Rectal smooth muscle tissue (tissue), 1 donor: ENCODE results near the gene PCDHGA3.

Experiments
- H3K27ac ChIP-seq: one replicate; pipeline ENCODE4 v1.7.0; 2013; ENCODE audit warnings: low read depth, low read length, inconsistent platforms
- H3K27me3 ChIP-seq: one replicate; pipeline ENCODE4 v1.7.0; 2013; ENCODE audit warnings: low read length; ENCODE audit not compliant: control insufficient read depth, insufficient read depth
- H3K36me3 ChIP-seq: one replicate; pipeline ENCODE4 v1.7.0; 2013; ENCODE audit warnings: low read length; ENCODE audit not compliant: control insufficient read depth, insufficient read depth
- H3K4me1 ChIP-seq: one replicate; pipeline ENCODE4 v1.7.0; 2013; ENCODE audit warnings: low read length; ENCODE audit not compliant: control insufficient read depth, insufficient read depth
- H3K4me3 ChIP-seq: one replicate; pipeline ENCODE4 v1.7.0; 2013; ENCODE audit warnings: low read length
- H3K9ac ChIP-seq: one replicate; pipeline ENCODE4 v1.7.0; 2013; ENCODE audit warnings: low read length

Gene PCDHGA3

GRCh38 chr5:141355641-141356040 is 12.0 kb downstream of the PCDHGA3 start:
- no peak overlapping the region for H3K9ac ChIP-seq
- H3K4me1 ChIP-seq: no peaks in the 10 kb centered on the region
- H3K27ac ChIP-seq: no peak overlapping the region
- H3K4me3 ChIP-seq: peak overlapping the region; percentile 29
- H3K36me3 ChIP-seq: no peaks in the 10 kb centered on the region
- no peaks in the 10 kb centered on the region for H3K27me3 ChIP-seq

GRCh38 chr5:141356133-141356532 is 12.5 kb downstream of the PCDHGA3 start:
- Histone ChIP-seq H3K27me3 (no peaks in the 10 kb centered on the region), H3K27ac (no peak overlapping the region), H3K36me3 (no peaks in the 10 kb centered on the region), H3K4me1 (no peaks in the 10 kb centered on the region), H3K9ac (no peak overlapping the region), H3K4me3 (no peak overlapping the region)

DNA sequence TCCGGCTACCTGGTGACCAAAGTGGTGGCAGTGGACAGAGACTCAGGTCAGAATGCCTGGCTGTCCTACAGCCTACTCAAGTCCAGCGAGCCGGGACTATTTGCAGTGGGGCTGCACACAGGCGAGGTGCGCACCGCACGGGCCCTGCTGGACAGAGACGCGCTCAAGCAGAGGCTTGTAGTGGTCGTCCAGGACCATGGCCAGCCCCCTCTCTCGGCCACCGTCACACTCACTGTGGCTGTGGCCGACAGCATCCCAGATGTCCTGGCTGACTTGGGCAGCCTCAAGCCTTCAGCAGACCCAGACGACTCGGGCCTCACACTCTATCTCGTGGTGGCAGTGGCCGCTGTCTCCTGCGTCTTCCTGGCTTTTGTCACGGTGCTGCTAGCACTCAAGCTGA is 13.3 kb downstream of the PCDHGA3 start:
- H3K4me1 ChIP-seq: no peaks in the 10 kb centered on the region
- no peaks in the 10 kb centered on the region for H3K27me3 ChIP-seq
- H3K9ac ChIP-seq: no peak overlapping the region
- H3K27ac ChIP-seq: no peak overlapping the region
- H3K4me3 ChIP-seq: no peak overlapping the region
- H3K36me3 ChIP-seq: no peaks in the 10 kb centered on the region

GRCh38 chr5:141359790-141360426 is 16.3 kb downstream of the PCDHGA3 start, which contains the start of gene PCDHGB2:
PCDHGB2 (plus strand) TSS chr5:141359994; CDS start chr5:141360136, 142 bp downstream.
- Histone ChIP-seq H3K27me3 (no peaks in the 10 kb centered on the region), H3K4me3 (peak within 1 kb of the TSS; percentile 60), H3K9ac (no peak within 1 kb of the TSS)

DNA sequence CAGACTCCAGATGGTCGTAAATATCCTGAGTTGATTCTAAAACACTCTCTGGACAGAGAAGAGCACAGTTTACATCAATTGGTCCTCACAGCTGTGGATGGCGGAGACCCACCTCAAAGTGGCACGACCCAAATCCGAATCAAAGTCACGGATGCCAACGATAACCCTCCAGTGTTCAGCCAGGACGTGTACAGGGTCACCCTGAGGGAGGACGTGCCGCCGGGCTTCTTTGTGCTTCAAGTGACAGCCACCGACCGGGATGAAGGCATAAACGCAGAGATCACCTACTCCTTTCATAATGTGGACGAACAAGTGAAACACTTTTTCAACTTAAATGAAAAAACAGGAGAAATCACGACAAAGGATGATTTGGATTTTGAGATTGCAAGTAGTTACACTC is 17.1 kb downstream of the PCDHGA3 start:
- H3K4me3 ChIP-seq: no peak overlapping the region
- no peak overlapping the region for H3K27ac ChIP-seq
- H3K27me3 ChIP-seq: no peaks in the 10 kb centered on the region
- no peak overlapping the region for H3K9ac ChIP-seq
- no peaks in the 10 kb centered on the region for H3K36me3 ChIP-seq
- H3K4me1 ChIP-seq: no peaks in the 10 kb centered on the region

More at GRCh38 chr5:141359790-141360426, 16.3 kb downstream of the PCDHGA3 start, which contains the start of gene PCDHGB2:
- Histone ChIP-seq H3K4me1 (no peaks in the 10 kb centered on the region), H3K36me3 (no peaks in the 10 kb centered on the region), H3K27ac (no peak within 1 kb of the TSS)

- Histone ChIP-seq H3K4me1 (no peaks in the 10 kb centered on the region), H3K36me3 (no peaks in the 10 kb centered on the region), H3K27ac (no peak overlapping the region), H3K9ac (no peak overlapping the region), H3K4me3 (no peak overlapping the region), H3K27me3 (no peaks in the 10 kb centered on the region)
Observed at GRCh38 chr5:141362719-141363118, 19.1 kb downstream of the PCDHGA3 start.

DNA sequence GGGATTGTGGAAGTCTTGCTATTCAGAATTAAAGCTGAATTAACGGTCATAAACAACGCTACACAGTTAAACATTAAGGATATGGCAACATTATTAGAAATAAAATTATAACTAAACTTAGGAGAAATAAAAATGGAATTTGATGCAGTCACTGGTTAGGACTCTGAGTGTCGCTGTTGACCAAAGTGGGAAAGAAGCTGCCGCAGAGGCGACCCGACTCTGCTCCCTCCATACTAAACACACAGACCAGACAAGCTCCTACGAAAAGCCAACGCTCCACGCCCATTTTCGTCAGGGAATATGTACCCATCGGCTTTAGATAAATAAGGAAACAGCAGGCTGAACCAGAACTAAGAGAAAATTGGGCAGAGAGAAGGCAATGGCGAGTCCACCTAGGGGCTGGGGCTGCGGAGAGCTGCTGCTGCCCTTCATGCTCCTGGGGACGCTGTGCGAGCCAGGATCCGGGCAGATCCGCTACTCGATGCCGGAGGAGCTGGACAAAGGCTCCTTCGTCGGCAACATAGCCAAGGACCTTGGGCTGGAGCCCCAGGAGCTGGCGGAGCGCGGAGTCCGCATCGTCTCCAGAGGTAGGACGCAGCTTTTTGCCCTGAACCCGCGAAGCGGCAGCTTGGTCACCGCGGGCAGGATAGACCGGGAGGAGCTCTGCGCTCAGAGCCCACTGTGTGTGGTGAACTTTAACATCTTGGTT is 20.5 kb downstream of the PCDHGA3 start, which contains the start of gene PCDHGA5:
Gene PCDHGA5, plus strand, starts transcription at position 211 of the 709 bp plus-strand sequence. Its CDS starts 169 bp downstream, at position 380.
- no peak within 1 kb of the TSS for H3K4me3 ChIP-seq
- no peaks in the 10 kb centered on the region for H3K27me3 ChIP-seq
- no peak within 1 kb of the TSS for H3K9ac ChIP-seq
- H3K4me1 ChIP-seq: no peaks in the 10 kb centered on the region
- no peaks in the 10 kb centered on the region for H3K36me3 ChIP-seq
- H3K27ac ChIP-seq: no peak within 1 kb of the TSS

DNA sequence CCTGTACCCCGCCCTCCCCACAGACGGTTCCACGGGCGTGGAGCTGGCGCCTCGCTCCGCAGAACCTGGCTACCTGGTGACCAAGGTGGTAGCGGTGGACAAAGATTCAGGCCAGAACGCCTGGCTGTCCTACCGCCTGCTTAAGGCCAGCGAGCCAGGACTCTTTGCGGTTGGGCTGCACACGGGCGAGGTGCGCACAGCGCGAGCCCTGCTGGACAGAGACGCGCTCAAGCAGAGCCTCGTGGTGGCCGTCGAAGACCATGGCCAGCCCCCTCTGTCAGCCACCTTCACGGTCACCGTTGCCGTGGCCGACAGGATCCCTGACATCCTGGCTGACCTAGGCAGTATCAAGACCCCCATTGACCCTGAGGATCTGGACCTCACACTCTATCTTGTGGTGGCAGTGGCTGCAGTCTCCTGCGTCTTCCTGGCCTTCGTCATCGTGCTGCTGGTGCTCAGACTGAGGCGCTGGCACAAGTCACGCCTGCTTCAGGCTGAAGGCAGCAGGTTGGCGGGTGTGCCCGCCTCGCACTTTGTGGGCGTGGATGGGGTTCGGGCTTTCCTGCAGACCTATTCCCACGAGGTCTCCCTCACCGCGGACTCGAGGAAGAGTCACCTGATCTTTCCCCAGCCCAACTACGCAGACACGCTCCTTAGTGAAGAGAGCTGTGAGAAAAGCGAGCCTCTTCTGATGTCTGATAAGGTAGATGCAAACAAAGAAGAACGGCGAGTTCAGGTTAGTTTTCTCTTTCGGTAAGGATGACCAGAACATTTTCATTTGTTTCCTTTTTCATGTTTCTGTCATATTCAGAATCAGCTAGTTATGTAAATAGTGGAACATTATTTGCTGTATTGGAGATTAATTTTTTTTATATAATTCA is 22.6 kb downstream of the PCDHGA3 start:
- no peak overlapping the region for H3K9ac ChIP-seq
- H3K4me1 ChIP-seq: no peaks in the 10 kb centered on the region
- H3K4me3 ChIP-seq: peak overlapping the region; percentile 44
- no peaks in the 10 kb centered on the region for H3K36me3 ChIP-seq
- H3K27me3 ChIP-seq: no peaks in the 10 kb centered on the region
- H3K27ac ChIP-seq: no peak overlapping the region

DNA sequence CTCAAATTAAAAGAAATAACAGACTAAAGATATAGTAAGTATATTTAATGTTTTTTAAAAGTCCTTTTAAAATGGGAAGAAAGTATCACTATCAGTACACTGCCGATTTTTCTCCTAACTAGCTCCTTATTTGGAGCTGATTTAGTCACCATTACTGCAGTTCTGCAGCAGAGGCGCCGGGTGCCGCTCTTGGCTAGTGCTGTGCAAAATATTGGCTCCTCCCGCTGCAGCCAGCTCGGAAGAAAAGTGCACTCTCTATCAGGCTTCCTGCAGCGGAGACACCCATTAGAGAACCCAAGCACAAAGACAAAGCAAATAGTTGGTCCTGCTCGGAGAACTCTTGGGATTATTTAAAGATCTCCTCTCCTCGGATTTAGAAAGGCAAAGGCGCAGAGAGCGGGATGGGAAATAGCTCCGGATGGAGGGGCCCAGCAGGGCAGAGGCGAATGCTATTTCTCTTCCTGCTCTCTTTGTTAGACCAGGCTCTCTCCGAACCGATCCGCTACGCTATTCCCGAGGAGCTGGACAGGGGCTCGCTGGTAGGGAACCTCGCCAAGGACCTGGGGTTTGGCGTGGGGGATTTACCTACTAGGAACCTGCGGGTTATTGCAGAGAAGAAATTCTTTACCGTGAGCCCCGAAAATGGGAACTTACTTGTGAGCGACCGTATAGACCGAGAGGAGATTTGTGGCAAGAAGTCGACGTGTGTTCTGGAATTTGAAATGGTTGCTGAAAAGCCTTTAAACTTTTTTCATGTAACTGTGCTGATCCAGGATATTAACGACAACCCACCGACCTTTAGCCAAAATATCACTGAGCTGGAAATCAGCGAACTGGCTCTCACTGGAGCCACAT is 26.6 kb downstream of the PCDHGA3 start, which contains the start of gene PCDHGB3:
Gene PCDHGB3, plus strand, starts transcription at position 249 of the 855 bp plus-strand sequence. Its CDS starts 153 bp downstream, at position 402.
- Histone ChIP-seq H3K36me3 (peaks cover 3% of the 10 kb centered on the region), H3K27me3 (no peaks in the 10 kb centered on the region), H3K4me3 (peak within 1 kb of the TSS; percentile 48), H3K4me1 (no peaks in the 10 kb centered on the region), H3K9ac (no peak within 1 kb of the TSS), H3K27ac (no peak within 1 kb of the TSS)

GRCh38 chr5:141371572-141372475 is 28.2 kb downstream of the PCDHGA3 start:
- Histone ChIP-seq H3K36me3 (peaks cover 3% of the 10 kb centered on the region), H3K9ac (no peak overlapping the region), H3K27ac (no peak overlapping the region), H3K27me3 (no peaks in the 10 kb centered on the region), H3K4me3 (peak overlapping the region; percentile 30), H3K4me1 (no peaks in the 10 kb centered on the region)
